Neuronal stem cell (in vitro differentiated cells): ENCODE results near the gene TTC33.

ENCODE experiments used
- DNase-seq: peaks from one replicate; pipeline ENCODE4 v3.0.0-alpha.2; 2013; ENCODE audit warnings: low spot score
- H2AFZ ChIP-seq: one replicate; pipeline ENCODE4 v1.6.1; 2013; ENCODE audit warnings: mild to moderate bottlenecking, low read length, inconsistent platforms
- H2AK5ac ChIP-seq: 2 replicates; pipeline ENCODE4 v1.6.1; 2013; ENCODE audit warnings: low read depth, mild to moderate bottlenecking, inconsistent platforms, low read length, moderate library complexity, mixed read lengths
- H2BK120ac ChIP-seq: 2 replicates; pipeline ENCODE4 v1.6.1; 2013; ENCODE audit warnings: low read depth, mild to moderate bottlenecking, inconsistent platforms, low read length, moderate library complexity, mixed read lengths
- H2BK12ac ChIP-seq: one replicate; pipeline ENCODE4 v1.6.1; 2013; ENCODE audit warnings: low read length, inconsistent platforms
- H2BK15ac ChIP-seq: 2 replicates; pipeline ENCODE4 v1.6.1; 2013; ENCODE audit warnings: mild to moderate bottlenecking, low read length, inconsistent platforms, mixed read lengths
- H2BK5ac ChIP-seq: one replicate; pipeline ENCODE4 v1.6.1; 2013; ENCODE audit warnings: inconsistent platforms, mild to moderate bottlenecking, low read length, moderate library complexity
- H3K14ac ChIP-seq: one replicate; pipeline ENCODE4 v1.6.1; 2013; ENCODE audit warnings: low read length, inconsistent platforms
- H3K18ac ChIP-seq: 2 replicates; pipeline ENCODE4 v1.6.1; 2013; ENCODE audit warnings: low read length, inconsistent platforms
- H3K23ac ChIP-seq: 2 replicates; pipeline ENCODE4 v1.6.1; 2013; ENCODE audit warnings: low read depth, mild to moderate bottlenecking, mixed read lengths, low read length, inconsistent platforms; ENCODE audit not compliant: poor library complexity
- H3K27ac ChIP-seq: replicated peaks from 3 replicates; pipeline ENCODE4 v1.5.1; 2013; ENCODE audit warnings: low read length, inconsistent platforms
- H3K27me3 ChIP-seq, 3 experiments: 2 replicates each; pipeline ENCODE4 v1.6.1; 2013; ENCODE audit warnings: low read length in 3 of 3, mild to moderate bottlenecking in 2 of 3, inconsistent platforms in 1 of 3, low read depth in 1 of 3, mixed read lengths in 1 of 3, moderate library complexity in 1 of 3; ENCODE audit not compliant: control insufficient read depth in 3 of 3, insufficient read depth in 3 of 3
- H3K36me3 ChIP-seq, 2 donors: replicated peaks in 1 of 2; 2 replicates each; pipeline ENCODE4 v1.6.1; 2013; ENCODE audit warnings: low read length in 2 of 2; ENCODE audit not compliant: control insufficient read depth in 2 of 2, insufficient read depth in 2 of 2
- H3K4ac ChIP-seq: 2 replicates; pipeline ENCODE4 v1.6.1; 2013; ENCODE audit warnings: inconsistent platforms, mild to moderate bottlenecking, low read length, moderate library complexity
- H3K4me1 ChIP-seq, 2 donors: 1 replicate in 1 of 2; 2 replicates in 1 of 2; pipeline ENCODE4 v1.6.1; 2013; ENCODE audit warnings: low read length in 2 of 2, low read depth in 1 of 2; ENCODE audit not compliant: control insufficient read depth in 2 of 2, insufficient read depth in 1 of 2
- H3K4me2 ChIP-seq: one replicate; pipeline ENCODE4 v1.6.1; 2013; ENCODE audit warnings: mild to moderate bottlenecking, low read length, inconsistent platforms; ENCODE audit not compliant: insufficient read depth, poor library complexity, severe bottlenecking
- H3K4me3 ChIP-seq, 2 donors: 2 replicates each; pipeline ENCODE4 v1.5.1; 2013; ENCODE audit warnings: low read length in 2 of 2, mild to moderate bottlenecking in 2 of 2, inconsistent platforms in 1 of 2, moderate library complexity in 1 of 2
- H3K79me1 ChIP-seq: one replicate; pipeline ENCODE4 v1.6.1; 2013; ENCODE audit warnings: low read depth, mild to moderate bottlenecking, inconsistent platforms, low read length, moderate library complexity
- H3K9ac ChIP-seq: one replicate; pipeline ENCODE4 v1.6.1; 2013; ENCODE audit warnings: mild to moderate bottlenecking, low read depth, low read length, inconsistent platforms; ENCODE audit not compliant: poor library complexity
- H3K9me3 ChIP-seq, 2 donors: replicated peaks in 1 of 2; 2 replicates each; pipeline versions ENCODE3 to v1.6.1; 2013; ENCODE audit warnings: low read length in 2 of 2, mild to moderate bottlenecking in 2 of 2, inconsistent platforms in 1 of 2, low read depth in 1 of 2, mixed read lengths in 1 of 2, moderate library complexity in 1 of 2; ENCODE audit not compliant: control insufficient read depth in 2 of 2, insufficient read depth in 1 of 2
- H4K8ac ChIP-seq: one replicate; pipeline ENCODE4 v1.6.1; 2013; ENCODE audit warnings: low read depth, mild to moderate bottlenecking, inconsistent platforms, low read length, moderate library complexity
- H4K91ac ChIP-seq: one replicate; pipeline ENCODE4 v1.6.1; 2013; ENCODE audit warnings: low read length, low read depth, mild to moderate bottlenecking, inconsistent platforms; ENCODE audit not compliant: poor library complexity
- whole genome bisulfite sequencing, 2 donors: extraction: QIAGEN DNeasy Blood & Tissue Kit; methylation state at CpG; one replicate each; pipeline ENCODE4 v1.1.7; 2013; ENCODE audit warnings: missing lambda C conversion rate in 2 of 2, mixed read lengths in 1 of 2; ENCODE audit not compliant: insufficient read length in 2 of 2, insufficient replicate concordance in 1 of 2; ENCODE audit errors: extremely low coverage in 2 of 2; 5-methylcytosine and 5-hydroxymethylcytosine counted together

The TTC33 gene

DNA sequence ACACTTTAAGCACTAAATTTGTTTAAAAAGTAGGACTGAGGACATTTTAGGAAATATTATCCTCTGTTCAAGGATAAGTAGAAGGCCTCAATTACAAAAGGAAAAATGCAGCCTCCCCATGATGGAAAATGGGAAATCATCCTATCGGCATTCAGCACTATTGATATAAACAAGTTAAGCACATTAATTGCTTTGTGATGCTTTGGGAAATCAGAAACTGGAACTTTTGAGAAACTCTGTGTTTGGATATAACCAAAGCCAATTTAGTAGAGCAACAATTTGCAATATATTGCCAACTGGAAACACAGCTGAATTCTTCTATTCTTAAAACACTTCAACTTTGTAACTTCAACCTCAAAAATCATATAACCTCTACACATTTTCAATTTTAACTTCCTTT, 141.3 kb downstream of the TTC33 start:
- H3K4me2 ChIP-seq: no peak overlapping the region
- H4K91ac ChIP-seq: no peak overlapping the region
- WGBS, 2 donors: no CpG with 5 or more reads among the region's 1 CpG
- no peak overlapping the region for H2AK5ac ChIP-seq
- H3K23ac ChIP-seq: no peak overlapping the region
- H4K8ac ChIP-seq: no peak overlapping the region
- no peaks in the 10 kb centered on the region for H3K27me3 ChIP-seq
- no peak overlapping the region for H2BK15ac ChIP-seq
- no peak overlapping the region for H2BK12ac ChIP-seq
- H3K27ac ChIP-seq: no peak overlapping the region
- no peak for DNase-seq
- no peak overlapping the region for H3K18ac ChIP-seq
- H3K4me3 ChIP-seq: no peak overlapping the region
- H3K36me3 ChIP-seq: no peaks in the 10 kb centered on the region
- H2BK5ac ChIP-seq: no peak overlapping the region
- no peak overlapping the region for H3K4ac ChIP-seq
- H3K79me1 ChIP-seq: no peaks in the 10 kb centered on the region
- H2AFZ ChIP-seq: no peak overlapping the region
- H3K4me1 ChIP-seq: no peaks in the 10 kb centered on the region
- no peak overlapping the region for H3K14ac ChIP-seq
- no peaks in the 10 kb centered on the region for H3K9me3 ChIP-seq
- H3K9ac ChIP-seq: no peak overlapping the region
- H2BK120ac ChIP-seq: no peak overlapping the region

- Histone ChIP-seq H3K36me3 (no peaks in the 10 kb centered on the region), H2BK12ac (no peak overlapping the region), H3K79me1 (no peaks in the 10 kb centered on the region), H3K4me3 (no peak overlapping the region), H2BK120ac (no peak overlapping the region), H4K91ac (no peak overlapping the region), H2BK5ac (no peak overlapping the region), H4K8ac (no peak overlapping the region), H3K14ac (no peak overlapping the region), H2AK5ac (no peak overlapping the region), H3K18ac (no peak overlapping the region), H3K23ac (no peak overlapping the region), H3K4me2 (no peak overlapping the region), H3K4ac (no peak overlapping the region), H2AFZ (no peak overlapping the region), H3K9me3 (no peaks in the 10 kb centered on the region), H2BK15ac (no peak overlapping the region), H3K4me1 (peaks cover 0 to 3% of the 10 kb centered on the region in 2 donors), H3K27me3 (no peaks in the 10 kb centered on the region), H3K27ac (no peak overlapping the region), H3K9ac (no peak overlapping the region)
- no peak for DNase-seq
- WGBS, 2 donors: no CpG with 5 or more reads among the region's 3 CpGs
Observed at GRCh38 chr5:40607202-40607601, 148.6 kb downstream of the TTC33 start.

- no peak overlapping the region for H3K4ac ChIP-seq
- no peaks in the 10 kb centered on the region for H3K27me3 ChIP-seq
- H3K4me1 ChIP-seq: peaks cover 0 to 3% of the 10 kb centered on the region in 2 donors
- no CpG with 5 or more reads among the region's 11 CpGs for WGBS, 2 donors
- H2AK5ac ChIP-seq: no peak overlapping the region
- H2BK15ac ChIP-seq: no peak overlapping the region
- no peak overlapping the region for H3K14ac ChIP-seq
- H2BK12ac ChIP-seq: no peak overlapping the region
- H3K9me3 ChIP-seq: no peaks in the 10 kb centered on the region
- H3K9ac ChIP-seq: no peak overlapping the region
- no peaks in the 10 kb centered on the region for H3K79me1 ChIP-seq
- no peak overlapping the region for H3K18ac ChIP-seq
- no peaks in the 10 kb centered on the region for H3K36me3 ChIP-seq
- no peak overlapping the region for H3K4me2 ChIP-seq
- H4K8ac ChIP-seq: no peak overlapping the region
- H3K27ac ChIP-seq: no peak overlapping the region
- no peak for DNase-seq
- no peak overlapping the region for H3K23ac ChIP-seq
- H4K91ac ChIP-seq: no peak overlapping the region
- H2BK120ac ChIP-seq: no peak overlapping the region
- H3K4me3 ChIP-seq: no peak overlapping the region
- no peak overlapping the region for H2AFZ ChIP-seq
- no peak overlapping the region for H2BK5ac ChIP-seq
Observed at GRCh38 chr5:40606077-40606765, 149.5 kb downstream of the TTC33 start.

GRCh38 chr5:40605295-40605958, 150.3 kb downstream of the TTC33 start:
- no peak overlapping the region for H2AFZ ChIP-seq
- H3K9me3 ChIP-seq: no peaks in the 10 kb centered on the region
- no peak overlapping the region for H3K14ac ChIP-seq
- no peak overlapping the region for H3K4me3 ChIP-seq
- no peak for DNase-seq
- no peak overlapping the region for H3K4ac ChIP-seq
- no peaks in the 10 kb centered on the region for H3K27me3 ChIP-seq
- no peak overlapping the region for H2AK5ac ChIP-seq
- H3K23ac ChIP-seq: no peak overlapping the region
- H2BK15ac ChIP-seq: no peak overlapping the region
- no peak overlapping the region for H3K18ac ChIP-seq
- no peak overlapping the region for H2BK12ac ChIP-seq
- H3K4me1 ChIP-seq: peaks cover 0 to 3% of the 10 kb centered on the region in 2 donors
- WGBS, 2 donors: no CpG with 5 or more reads among the region's 4 CpGs
- no peak overlapping the region for H4K91ac ChIP-seq
- H4K8ac ChIP-seq: no peak overlapping the region
- H3K79me1 ChIP-seq: no peaks in the 10 kb centered on the region
- no peak overlapping the region for H2BK120ac ChIP-seq
- no peak overlapping the region for H2BK5ac ChIP-seq
- H3K4me2 ChIP-seq: no peak overlapping the region
- H3K27ac ChIP-seq: no peak overlapping the region
- H3K9ac ChIP-seq: no peak overlapping the region
- H3K36me3 ChIP-seq: no peaks in the 10 kb centered on the region
